ENCODE measurements around the gene DHX34. TPM values are rescaled to one million over a fixed set of nuclear protein-coding genes. Genes with fewer than 3 reads are reported as not detected.

Gene DHX34
- total and polyA plus RNA-seq, 7 donors = 3.0 to 12.7 (median 9.1) TPM

GRCh38 chr19:47323872-47324271 lies 25.2 kb upstream of the DHX34 start:
- TF ChIP-seq POLR2AphosphoS5 (IDR thresholded peaks at IDR 0.05) (no peak), CTCF (IDR thresholded peaks at IDR 0.05) (no peak), POLR2A (IDR thresholded peaks at IDR 0.05) (no peak), EP300 (IDR thresholded peaks at IDR 0.05) (no peak)
- peak overlapping the region; percentile 26 to 57 (median 33) for H3K27ac ChIP-seq
- peaks cover 0 to 12% (median 10%) of the 10 kb centered on the region in 3 donors for H3K27me3 ChIP-seq
- no peaks in the 10 kb centered on the region for H3K4me1 ChIP-seq
- H3K36me3 ChIP-seq = no peaks in the 10 kb centered on the region
- intact Hi-C loops (cut with DNase I) = no loop called here
- no peak overlapping the region for H3K4me3 ChIP-seq
- no peak for DNase-seq
- no peaks in the 10 kb centered on the region for H3K9me3 ChIP-seq
- 84 to 87% methylated on average over 12 of the region's 12 CpGs for WGBS, 2 donors

- peak; percentile 74 for DNase-seq
- Histone ChIP-seq H3K27me3 (peaks cover 0 to 15% (median 9%) of the 10 kb centered on the region in 3 donors), H3K27ac (peak overlapping the region; percentile 26 to 57 (median 33)), H3K4me3 (no peak overlapping the region), H3K4me1 (no peaks in the 10 kb centered on the region), H3K9me3 (no peaks in the 10 kb centered on the region), H3K36me3 (no peaks in the 10 kb centered on the region)
- intact Hi-C loops (cut with DNase I) = no loop called here
- TF ChIP-seq EP300 (IDR thresholded peaks at IDR 0.05) (peak in 1 of 4 donors; percentile 19), CTCF (IDR thresholded peaks at IDR 0.05) (no peak), POLR2A (IDR thresholded peaks at IDR 0.05) (no peak), POLR2AphosphoS5 (IDR thresholded peaks at IDR 0.05) (peak in 3 of 4 donors; percentile 43 to 59 (median 58))
- 50 to 62% methylated on average over 9 of the region's 9 CpGs for WGBS, 2 donors
These were observed 24.6 kb upstream of the DHX34 start for GRCh38 chr19:47324502-47324901.

GRCh38 chr19:47330466-47330869 lies 18.6 kb upstream of the DHX34 start:
- WGBS, 2 donors = 35% methylated on average over 9 of the region's 9 CpGs
- Histone ChIP-seq H3K36me3 (no peaks in the 10 kb centered on the region), H3K4me3 (no peak overlapping the region), H3K9me3 (no peaks in the 10 kb centered on the region), H3K27ac (peak overlapping the region; percentile 29 to 58 (median 53)), H3K27me3 (peaks cover 0 to 8% (median 0%) of the 10 kb centered on the region in 3 donors), H3K4me1 (no peaks in the 10 kb centered on the region)
- TF ChIP-seq POLR2AphosphoS5 (IDR thresholded peaks at IDR 0.05) = peak in 3 of 4 donors; percentile 17 to 50 (median 45)
- peak in 2 of 4 donors; percentile 71 to 75 for TF ChIP-seq EP300 (IDR thresholded peaks at IDR 0.05)
- no peak for TF ChIP-seq CTCF (IDR thresholded peaks at IDR 0.05)
- DNase-seq = no peak
- intact Hi-C loops (cut with DNase I) = no loop called here

GRCh38 chr19:47331490-47331889 lies 17.6 kb upstream of the DHX34 start:
- WGBS, 2 donors = 83 to 88% methylated on average over 6 of the region's 6 CpGs

More at GRCh38 chr19:47331490-47331889, 17.6 kb upstream of the DHX34 start:
- Histone ChIP-seq H3K4me3 (no peak overlapping the region), H3K4me1 (no peaks in the 10 kb centered on the region), H3K9me3 (no peaks in the 10 kb centered on the region), H3K27me3 (peaks cover 0 to 8% (median 0%) of the 10 kb centered on the region in 3 donors), H3K36me3 (no peaks in the 10 kb centered on the region), H3K27ac (peak overlapping the region in 3 of 4 donors; percentile 15 to 57 (median 38))
- no peak for DNase-seq
- TF ChIP-seq POLR2A (IDR thresholded peaks at IDR 0.05) (no peak), EP300 (IDR thresholded peaks at IDR 0.05) (no peak), POLR2AphosphoS5 (IDR thresholded peaks at IDR 0.05) (no peak), CTCF (IDR thresholded peaks at IDR 0.05) (no peak)
- intact Hi-C loops (cut with DNase I) = no loop called here

All from sigmoid colon (tissue), 7 donors.